GM18907 (cell line): ENCODE measurements around the gene HIP1R.
A peak's percentile ranks its signal among the peaks of the same experiment; 100 is the strongest.
"Not testable (repeated sequence)": the region's sequence is repeated elsewhere in the genome, so short reads cannot be mapped to it uniquely, and the experiment has no call there.

Experiments used
- ATAC-seq: cut with Tn5 transposase; IDR thresholded peaks from one replicate; pipeline ENCODE4 v1.9.1; 2021; ENCODE audit warnings: mild to moderate bottlenecking, moderate library complexity; ENCODE audit not compliant: unreplicated experiment

HIP1R gene

GRCh38 chr12:122871851-122872780, 36.9 kb downstream of the HIP1R start:
- no peak for ATAC-seq

- no peak for ATAC-seq
Observed at GRCh38 chr12:122872815-122873361, 37.6 kb downstream of the HIP1R start.

- ATAC-seq, result no peak
Observed at GRCh38 chr12:122873540-122873939, 38.3 kb downstream of the HIP1R start.

- ATAC-seq, result no peak
Observed at GRCh38 chr12:122874081-122874480, 38.8 kb downstream of the HIP1R start.

- peak; percentile 69 for ATAC-seq
Observed at GRCh38 chr12:122875590-122876220, 40.4 kb downstream of the HIP1R start.

GRCh38 chr12:122876281-122876680, 41.0 kb downstream of the HIP1R start:
- ATAC-seq, result not testable (repeated sequence)

- no peak for ATAC-seq
Observed at GRCh38 chr12:122876731-122877130, 41.5 kb downstream of the HIP1R start.

- no peak for ATAC-seq
Observed at GRCh38 chr12:122878780-122879612, 43.7 kb downstream of the HIP1R start.

GRCh38 chr12:122880155-122880667, 45.0 kb downstream of the HIP1R start:
- no peak for ATAC-seq

GRCh38 chr12:122880668-122881067, 45.4 kb downstream of the HIP1R start:
- no peak for ATAC-seq

GRCh38 chr12:122882908-122883558, 47.8 kb downstream of the HIP1R start:
- ATAC-seq, result no peak

GRCh38 chr12:122884091-122884826, 49.0 kb downstream of the HIP1R start:
- ATAC-seq, result no peak

GRCh38 chr12:122884860-122885259, 49.6 kb downstream of the HIP1R start:
- no peak for ATAC-seq

- no peak for ATAC-seq
Observed at GRCh38 chr12:122886161-122886560, 50.9 kb downstream of the HIP1R start.

- peak; percentile 79 for ATAC-seq
Observed at GRCh38 chr12:122886851-122887818, 51.9 kb downstream of the HIP1R start.

GRCh38 chr12:122887819-122888212, 52.6 kb downstream of the HIP1R start:
- peak; percentile 41 for ATAC-seq

- no peak for ATAC-seq
Observed at GRCh38 chr12:122888232-122888752, 53.0 kb downstream of the HIP1R start.
